ENCODE measurements around the gene DISC1.

DNA sequence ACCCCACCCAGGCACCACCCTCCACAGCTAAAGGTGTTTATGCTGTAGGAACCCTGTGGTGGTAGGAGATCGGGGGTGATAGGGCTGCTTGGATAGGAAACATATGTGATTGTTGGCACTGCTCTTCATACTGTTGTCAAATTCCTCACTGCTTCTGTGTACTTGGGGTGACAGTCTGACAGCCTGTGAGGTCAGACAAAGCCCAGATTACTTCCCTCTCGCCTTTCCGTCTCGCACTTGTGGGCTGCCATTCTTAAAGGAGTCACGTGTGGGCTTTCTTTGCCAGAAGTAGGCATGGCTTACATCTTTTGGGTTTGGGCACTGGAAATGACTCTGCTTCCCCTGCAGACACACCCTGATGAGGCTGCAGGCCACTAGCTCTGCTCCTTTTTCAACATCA lies 363.8 kb downstream of the DISC1 start:
- TF ChIP-seq POLR2A (IDR thresholded peaks at IDR 0.05; ENCODE audit: low read depth, low read length) (no peak), POLR2AphosphoS5 (IDR thresholded peaks at IDR 0.05; ENCODE audit: low read depth, low read length) (no peak)

All from GM12892 (cell line).